GM12864 (cell line): ENCODE results near the gene PDE3A.

ENCODE experiments used
- DNase-seq: peaks from one replicate; pipeline ENCODE4 v3.0.0-alpha.2; 2011; ENCODE audit warnings: low read depth
- H3K4me3 ChIP-seq: 2 replicates; pipeline ENCODE4 v1.5.1; 2011; ENCODE audit warnings: mild to moderate bottlenecking, low read depth, low read length, control low read depth
- TF ChIP-seq, protein P1 (sequence below): IDR thresholded peaks from 2 replicates; pipeline ENCODE4 v1.5.1; 2011; ENCODE audit warnings: low read depth, mild to moderate bottlenecking, moderate library complexity, low read length, control low read depth, inconsistent platforms; ENCODE audit errors: missing control alignments

Gene PDE3A

DNA sequence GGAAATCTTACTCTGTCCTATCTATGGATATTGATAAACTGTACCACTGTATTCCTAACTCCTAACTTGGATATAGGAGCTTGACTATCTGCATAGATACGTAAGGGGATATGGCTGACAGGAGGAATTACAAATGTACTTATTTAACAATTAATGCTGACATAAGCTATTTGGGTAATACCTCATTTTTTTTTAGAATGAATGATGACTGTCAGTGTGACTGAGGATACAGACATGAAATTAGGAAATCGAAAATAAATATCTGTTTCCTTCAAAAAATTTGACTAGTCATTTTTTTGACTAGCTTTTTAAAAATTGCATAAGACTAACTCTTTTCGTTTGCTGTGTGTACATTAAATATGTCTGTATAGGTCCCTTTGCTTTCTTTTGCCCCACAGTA is 74.9 kb downstream of the PDE3A start:
- TF ChIP-seq, protein P1, sequence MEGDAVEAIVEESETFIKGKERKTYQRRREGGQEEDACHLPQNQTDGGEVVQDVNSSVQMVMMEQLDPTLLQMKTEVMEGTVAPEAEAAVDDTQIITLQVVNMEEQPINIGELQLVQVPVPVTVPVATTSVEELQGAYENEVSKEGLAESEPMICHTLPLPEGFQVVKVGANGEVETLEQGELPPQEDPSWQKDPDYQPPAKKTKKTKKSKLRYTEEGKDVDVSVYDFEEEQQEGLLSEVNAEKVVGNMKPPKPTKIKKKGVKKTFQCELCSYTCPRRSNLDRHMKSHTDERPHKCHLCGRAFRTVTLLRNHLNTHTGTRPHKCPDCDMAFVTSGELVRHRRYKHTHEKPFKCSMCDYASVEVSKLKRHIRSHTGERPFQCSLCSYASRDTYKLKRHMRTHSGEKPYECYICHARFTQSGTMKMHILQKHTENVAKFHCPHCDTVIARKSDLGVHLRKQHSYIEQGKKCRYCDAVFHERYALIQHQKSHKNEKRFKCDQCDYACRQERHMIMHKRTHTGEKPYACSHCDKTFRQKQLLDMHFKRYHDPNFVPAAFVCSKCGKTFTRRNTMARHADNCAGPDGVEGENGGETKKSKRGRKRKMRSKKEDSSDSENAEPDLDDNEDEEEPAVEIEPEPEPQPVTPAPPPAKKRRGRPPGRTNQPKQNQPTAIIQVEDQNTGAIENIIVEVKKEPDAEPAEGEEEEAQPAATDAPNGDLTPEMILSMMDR: no peak
- no peak for DNase-seq

DNA sequence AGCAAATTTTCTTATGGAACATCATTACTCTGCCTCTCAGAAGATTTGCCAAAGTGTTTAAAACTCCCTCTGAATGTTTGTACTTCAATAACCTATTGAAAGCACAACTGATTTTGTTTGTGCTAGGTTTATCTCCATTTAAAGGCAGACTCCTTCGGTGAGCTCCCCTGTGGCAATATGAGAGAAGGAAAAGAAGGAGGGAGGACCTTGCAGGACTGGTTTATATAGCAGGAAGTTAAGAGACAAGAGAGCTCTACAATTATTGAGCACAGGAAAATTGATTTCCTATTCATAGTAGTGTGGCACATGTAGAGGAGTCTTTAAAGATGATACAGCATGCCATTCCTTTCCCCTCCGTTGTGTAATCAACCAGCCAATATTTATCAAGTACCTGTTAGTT is 75.5 kb downstream of the PDE3A start:
- DNase-seq: no peak
- TF ChIP-seq, protein P1: no peak
- no peak overlapping the region for H3K4me3 ChIP-seq

More for the DNA sequence above, 74.9 kb downstream of the PDE3A start:
- H3K4me3 ChIP-seq: no peak overlapping the region

DNA sequence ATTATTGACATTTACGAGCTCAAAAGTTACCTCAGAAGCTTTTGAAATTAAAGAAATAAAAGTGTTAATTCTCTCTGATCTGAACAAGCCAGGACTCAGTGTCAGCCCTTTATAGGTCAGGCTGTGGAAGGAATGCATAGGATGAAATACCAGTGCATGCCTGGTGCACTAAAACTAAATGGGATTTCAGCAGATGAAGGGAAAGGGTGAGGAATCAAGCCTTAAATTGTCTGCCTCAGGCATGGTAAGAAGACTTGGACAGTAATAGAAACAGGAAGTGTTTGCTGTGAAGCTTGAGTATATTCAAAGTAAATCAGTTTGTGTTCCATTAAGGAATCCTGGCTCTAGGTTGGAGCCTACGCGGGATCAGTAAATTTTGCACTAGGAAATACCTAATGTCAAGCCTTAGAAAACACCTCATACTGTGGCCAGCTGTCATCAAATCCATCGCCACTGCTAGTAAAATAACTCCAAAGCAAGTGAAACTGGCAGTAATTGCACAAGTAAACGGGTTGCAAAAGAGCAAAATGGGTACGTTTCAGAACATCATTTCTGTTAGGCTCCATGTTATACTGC is 76.3 kb downstream of the PDE3A start:
- no peak overlapping the region for H3K4me3 ChIP-seq
- DNase-seq: no peak
- TF ChIP-seq, protein P1: no peak

DNA sequence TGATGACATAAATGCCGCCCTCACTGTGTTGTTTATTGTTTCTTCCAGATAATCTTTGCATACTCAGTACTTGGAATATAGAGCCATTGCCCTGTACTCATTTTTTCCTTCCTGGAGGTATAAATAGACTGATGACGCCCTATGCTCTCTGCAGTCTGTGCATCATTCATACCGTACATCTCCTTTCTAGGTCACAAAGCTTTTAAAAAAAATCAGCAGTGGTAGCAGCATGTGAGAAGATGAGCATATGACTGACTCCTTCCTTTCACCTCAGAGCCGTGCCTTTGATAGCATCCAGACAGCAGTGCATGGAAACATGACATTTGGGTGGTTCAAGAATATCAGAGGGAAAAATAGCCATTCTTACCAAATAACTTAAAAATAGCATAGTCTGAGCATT is 77.3 kb downstream of the PDE3A start:
- TF ChIP-seq, protein P1: no peak

DNA sequence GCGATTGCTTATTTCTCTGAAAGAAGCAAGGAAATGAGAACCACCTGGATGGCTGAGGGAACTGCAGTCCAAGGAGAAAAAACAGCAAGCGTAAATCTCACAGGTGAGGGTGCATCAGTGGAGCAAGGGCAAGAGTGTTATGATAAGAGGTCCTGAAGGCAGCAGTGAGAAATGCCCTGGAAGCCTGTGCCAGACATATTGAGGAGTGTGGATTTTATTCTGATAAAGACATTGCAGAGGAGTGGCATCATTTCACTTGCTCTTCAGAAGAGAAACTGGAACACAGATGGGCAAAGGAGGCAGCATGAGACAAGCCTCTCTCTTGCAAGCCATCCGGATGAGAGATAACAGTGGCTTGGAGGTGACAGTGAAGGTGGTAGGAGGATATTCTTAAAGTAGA is 78.5 kb downstream of the PDE3A start:
- DNase-seq: no peak
- TF ChIP-seq, protein P1: no peak
- no peak overlapping the region for H3K4me3 ChIP-seq

More for the DNA sequence above, 77.3 kb downstream of the PDE3A start:
- H3K4me3 ChIP-seq: no peak overlapping the region
- no peak for DNase-seq

DNA sequence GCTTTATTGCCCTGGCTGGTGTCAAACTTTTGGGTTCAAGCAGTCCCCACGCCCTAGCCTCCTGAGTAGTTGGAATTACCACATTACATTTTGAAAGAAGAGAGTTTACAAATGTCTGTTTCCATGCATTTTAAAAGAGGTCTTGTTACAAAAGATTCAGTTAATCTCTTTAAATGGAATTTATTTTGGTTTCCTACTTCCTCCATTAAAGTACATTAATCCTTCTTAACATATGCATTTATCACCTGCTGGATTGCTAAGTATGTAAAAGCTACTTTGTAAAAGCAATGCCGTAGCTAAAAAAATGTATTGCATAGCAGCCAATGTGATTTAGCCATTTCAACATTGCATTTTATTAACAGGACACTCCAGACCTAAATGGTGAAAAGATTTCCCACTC is 80.4 kb downstream of the PDE3A start:
- DNase-seq: no peak
- TF ChIP-seq, protein P1: no peak
- H3K4me3 ChIP-seq: no peak overlapping the region

DNA sequence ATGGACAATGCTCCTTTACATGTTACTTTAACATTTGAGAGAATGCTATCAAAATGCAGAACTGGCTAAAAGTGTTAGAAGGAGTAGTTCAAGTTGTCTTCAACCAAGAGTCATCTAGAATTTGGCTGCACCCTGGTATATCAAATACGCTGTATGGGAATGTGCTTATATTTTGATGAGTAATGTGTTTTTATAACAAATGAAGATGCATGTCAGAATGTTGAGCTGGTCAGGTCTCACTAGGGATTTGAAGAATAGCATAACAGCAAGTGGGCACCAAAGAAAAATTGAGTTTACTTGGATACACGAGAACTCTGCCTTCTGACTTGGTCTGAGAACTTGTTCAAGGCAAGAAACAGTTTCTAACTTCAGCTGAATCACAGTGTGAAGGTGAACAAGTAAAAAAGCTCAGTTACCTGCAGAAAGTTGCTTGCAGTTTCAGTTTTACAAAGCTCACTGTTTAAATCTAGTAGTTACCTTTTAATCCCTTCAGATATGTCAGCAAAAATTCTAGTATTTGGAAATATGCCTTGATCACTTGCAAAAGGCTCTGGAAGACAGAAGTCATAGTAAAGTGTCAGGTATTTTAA is 82.3 kb downstream of the PDE3A start:
- DNase-seq: no peak
- H3K4me3 ChIP-seq: no peak overlapping the region
- TF ChIP-seq, protein P1: no peak
